Naive thymus-derived CD8-positive, alpha-beta T cell (primary cell): ENCODE results near the gene MNAT1. TPM values are rescaled to one million over a fixed set of nuclear protein-coding genes. Genes with fewer than 3 reads are reported as not detected.
"Not testable (repeated sequence)": the region's sequence is repeated elsewhere in the genome, so short reads cannot be mapped to it uniquely, and the experiment has no call there.

Experiments
- ATAC-seq, 2 donors: fragments of 150-1000 bp; cut with Tn5 transposase in 1 of 2; sonication (Bioruptor Pico), chemical (Tn5 transposase) in 1 of 2; 1 replicate in 1 of 2; 2 replicates in 1 of 2; pipeline ENCODE4 v1.10.0; 2021; ENCODE audit warnings: mild to moderate bottlenecking in 2 of 2, moderate library complexity in 2 of 2
- POLR2A ChIA-PET: fragments of 350-600 bp; sonication (Branson Sonifier 250); formaldehyde crosslinking; loops from one replicate; lab custom pipeline; 2021; ENCODE audit warnings: antibody characterized with exemption; lab: Charles Lee
- DNase-seq, 10 donors: peaks; one replicate each; pipeline versions ENCODE4 v3.0.0 to v3.0.0-alpha.2; 2020 to 2022
- H3K27ac Mint-ChIP-seq, 10 donors: one replicate each; pipeline ENCODE4 v1.8.0; 2020 to 2022; ENCODE audit warnings: mild to moderate bottlenecking in 10 of 10, mixed read lengths in 10 of 10, moderate library complexity in 4 of 10, inconsistent platforms in 1 of 10
- H3K27me3 Mint-ChIP-seq, 5 donors: one replicate each; pipeline ENCODE4 v1.8.0; 2021 to 2022; ENCODE audit warnings: mixed read lengths in 5 of 5
- H3K36me3 Mint-ChIP-seq, 3 donors: one replicate each; pipeline ENCODE4 v1.8.0; 2020 to 2022; ENCODE audit warnings: mixed read lengths in 3 of 3, mild to moderate bottlenecking in 2 of 3, inconsistent platforms in 1 of 3
- H3K4me1 Mint-ChIP-seq, 4 donors: one replicate each; pipeline ENCODE4 v1.8.0; 2021 to 2022; ENCODE audit warnings: mixed read lengths in 4 of 4
- H3K4me3 Mint-ChIP-seq, 10 donors: one replicate each; pipeline ENCODE4 v1.8.0; 2020 to 2022; ENCODE audit warnings: mild to moderate bottlenecking in 10 of 10, mixed read lengths in 10 of 10, moderate library complexity in 6 of 10, inconsistent platforms in 1 of 10
- H3K9me3 Mint-ChIP-seq, 9 donors: one replicate each; pipeline ENCODE4 v1.8.0; 2020 to 2022; ENCODE audit warnings: mixed read lengths in 9 of 9, mild to moderate bottlenecking in 3 of 9, inconsistent platforms in 1 of 9, moderate library complexity in 1 of 9
- polyA plus RNA-seq, 3 donors: library from polyadenylated mRNA; unstranded; fragments of 300-500 nt; fragmentation: Illumina TruSeq; gene quantifications; one replicate each; pipeline ENCODE4 v1.2.3, GENCODE V29; 2021
- total RNA-seq, 8 experiments: library from RNA in 2 of 8; stranded (reverse) in 2 of 8; gene quantifications; one replicate each; pipeline ENCODE4 v1.2.3 and lab custom pipeline; 2021 to 2026

Gene MNAT1
- total and polyA plus RNA-seq, 5 experiments from 2014 or later, result 16.4 to 21.7 (median 19.1) TPM

DNA sequence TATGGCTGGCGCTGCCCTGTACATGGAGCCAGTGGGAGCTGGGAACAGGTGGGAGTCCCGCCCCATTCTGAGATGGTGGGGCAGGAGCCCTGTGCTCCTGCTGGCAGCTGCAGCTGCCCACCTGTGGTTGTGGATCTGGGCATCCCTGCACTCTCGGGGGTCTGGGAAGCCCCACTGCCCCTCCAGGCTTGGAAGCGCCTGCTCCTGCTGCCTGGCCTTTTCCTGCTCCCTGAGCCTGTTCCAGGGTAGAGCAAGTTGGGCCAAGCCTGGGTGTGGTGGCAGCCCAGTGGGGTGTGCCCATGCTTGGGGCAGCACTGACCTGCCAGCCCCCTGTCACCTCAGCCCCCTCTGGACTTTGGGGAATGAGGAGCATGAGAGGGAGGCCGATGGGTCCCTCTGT is 104.0 kb downstream of the MNAT1 start:
- peaks cover 28 to 73% (median 65%) of the 10 kb centered on the region in 3 donors for H3K36me3 Mint-ChIP-seq
- DNase-seq (no peak), ATAC-seq (no peak)
- POLR2A ChIA-PET, result no interaction called here
- peaks cover 0 to 6% (median under 1%) of the 10 kb centered on the region in 4 donors for H3K4me1 Mint-ChIP-seq
- H3K27ac Mint-ChIP-seq, result no peak overlapping the region
- no peak overlapping the region for H3K4me3 Mint-ChIP-seq
- peaks cover 3 to 30% (median 14%) of the 10 kb centered on the region in 9 donors for H3K9me3 Mint-ChIP-seq
- no peaks in the 10 kb centered on the region for H3K27me3 Mint-ChIP-seq

DNA sequence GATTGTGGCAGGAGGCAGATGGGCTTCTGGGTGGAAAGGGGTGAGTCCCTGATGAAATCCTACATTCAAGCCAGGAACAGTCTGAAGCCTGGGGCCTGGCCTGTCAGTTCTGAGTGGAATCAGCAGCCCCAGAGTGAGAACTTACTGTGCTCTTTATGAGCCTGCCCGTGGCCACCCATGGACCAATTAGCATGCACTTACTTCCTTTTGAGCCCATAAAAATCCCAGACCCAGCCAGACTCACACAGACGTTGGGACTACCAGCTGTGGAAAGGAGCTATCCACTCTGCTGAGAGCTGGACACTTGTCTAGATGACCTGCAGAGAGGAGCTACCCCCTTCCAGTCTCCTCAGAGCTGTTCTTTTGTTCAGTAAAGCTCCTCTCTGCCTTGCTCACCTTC is 104.5 kb downstream of the MNAT1 start:
- peaks cover 25 to 71% (median 64%) of the 10 kb centered on the region in 3 donors for H3K36me3 Mint-ChIP-seq
- DNase-seq, result no peak
- POLR2A ChIA-PET, result no interaction called here

DNA sequence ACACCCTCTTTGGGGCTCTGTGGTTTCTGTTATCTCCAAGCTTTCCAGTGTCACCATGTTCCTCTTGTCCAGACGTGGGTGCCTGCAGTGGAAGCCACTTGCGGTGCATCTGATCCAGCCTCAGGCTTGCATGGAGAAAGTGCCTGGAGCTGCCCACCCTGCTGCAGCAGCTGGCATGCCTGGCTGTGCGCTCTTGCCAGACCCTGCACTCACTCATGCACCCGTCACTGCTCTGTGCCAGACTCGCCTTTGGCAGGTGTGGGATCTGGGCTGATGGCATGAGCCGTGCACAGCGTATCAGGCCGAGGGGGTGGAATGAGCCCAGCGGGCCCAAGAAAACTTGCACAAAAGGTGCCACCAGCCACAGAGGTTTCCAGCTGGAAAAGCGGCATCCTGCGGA is 105.1 kb downstream of the MNAT1 start:
- no peak overlapping the region for H3K4me3 Mint-ChIP-seq
- POLR2A ChIA-PET, result no interaction called here
- DNase-seq (no peak), ATAC-seq (no peak)
- H3K4me1 Mint-ChIP-seq, result peaks cover 0 to 8% (median 4%) of the 10 kb centered on the region in 4 donors
- H3K9me3 Mint-ChIP-seq, result peaks cover 3 to 20% (median 11%) of the 10 kb centered on the region in 9 donors
- H3K27ac Mint-ChIP-seq, result no peak overlapping the region
- no peaks in the 10 kb centered on the region for H3K27me3 Mint-ChIP-seq
- peaks cover 21 to 65% (median 59%) of the 10 kb centered on the region in 3 donors for H3K36me3 Mint-ChIP-seq

More for the DNA sequence above, 104.5 kb downstream of the MNAT1 start:
- H3K9me3 Mint-ChIP-seq, result peaks cover 3 to 26% (median 11%) of the 10 kb centered on the region in 9 donors
- peaks cover 0 to 4% (median 2%) of the 10 kb centered on the region in 4 donors for H3K4me1 Mint-ChIP-seq
- no peak overlapping the region for H3K4me3 Mint-ChIP-seq
- no peak for ATAC-seq
- no peak overlapping the region for H3K27ac Mint-ChIP-seq
- no peaks in the 10 kb centered on the region for H3K27me3 Mint-ChIP-seq

DNA sequence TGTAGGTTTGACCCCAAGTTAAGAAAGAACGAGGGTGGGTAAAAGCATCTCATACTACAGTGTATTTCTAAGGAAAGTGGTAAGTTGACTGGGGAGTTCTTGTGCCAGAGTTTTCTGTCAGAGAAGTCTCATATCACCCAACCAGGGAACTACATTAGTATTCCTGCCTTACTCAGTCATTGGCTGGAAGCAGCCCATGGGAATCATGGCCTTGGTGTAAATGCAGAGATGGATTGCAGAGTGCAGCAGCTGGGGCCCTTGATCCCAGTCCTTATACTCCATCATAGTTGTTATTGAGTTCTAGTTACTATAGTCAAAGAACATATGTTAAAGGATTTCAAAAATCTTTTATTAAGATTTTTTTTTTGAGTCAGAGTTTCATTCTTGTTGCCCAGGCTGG is 105.8 kb downstream of the MNAT1 start:
- H3K4me1 Mint-ChIP-seq, result peaks cover 0 to 10% (median 5%) of the 10 kb centered on the region in 4 donors
- ATAC-seq (no peak), DNase-seq (no peak)
- no peaks in the 10 kb centered on the region for H3K27me3 Mint-ChIP-seq
- peaks cover 0 to 14% (median 10%) of the 10 kb centered on the region in 9 donors for H3K9me3 Mint-ChIP-seq
- H3K27ac Mint-ChIP-seq, result no peak overlapping the region
- no peak overlapping the region for H3K4me3 Mint-ChIP-seq
- POLR2A ChIA-PET, result no interaction called here
- peaks cover 16 to 60% (median 54%) of the 10 kb centered on the region in 3 donors for H3K36me3 Mint-ChIP-seq

DNA sequence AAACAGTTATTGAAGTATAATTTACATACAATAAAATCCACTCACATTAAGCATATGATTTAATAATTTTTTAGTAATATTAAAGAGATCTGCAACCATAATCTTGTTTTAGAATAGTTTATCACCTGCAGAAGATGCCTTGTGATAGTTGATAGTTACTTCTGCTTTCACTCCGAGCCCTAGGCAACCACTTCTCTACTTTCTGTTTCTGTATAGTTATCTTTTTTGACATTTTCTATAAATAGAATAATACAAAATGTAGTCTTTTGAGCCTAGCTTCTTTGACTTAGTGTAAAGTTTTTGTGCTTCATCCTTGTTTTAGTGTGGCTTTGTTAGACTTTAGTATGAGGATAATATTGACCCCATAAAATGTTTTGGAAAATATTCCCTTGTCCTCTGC is 111.0 kb downstream of the MNAT1 start:
- ATAC-seq (no peak), DNase-seq (no peak)
- Mint-ChIP-seq H3K27me3 (no peaks in the 10 kb centered on the region), H3K4me1 (peaks cover 0 to 17% (median 5%) of the 10 kb centered on the region in 4 donors), H3K36me3 (peaks cover 33 to 62% (median 49%) of the 10 kb centered on the region in 3 donors), H3K4me3 (no peak overlapping the region), H3K9me3 (peaks cover 0 to 32% (median 19%) of the 10 kb centered on the region in 9 donors), H3K27ac (no peak overlapping the region)
- POLR2A ChIA-PET, result no interaction called here

DNA sequence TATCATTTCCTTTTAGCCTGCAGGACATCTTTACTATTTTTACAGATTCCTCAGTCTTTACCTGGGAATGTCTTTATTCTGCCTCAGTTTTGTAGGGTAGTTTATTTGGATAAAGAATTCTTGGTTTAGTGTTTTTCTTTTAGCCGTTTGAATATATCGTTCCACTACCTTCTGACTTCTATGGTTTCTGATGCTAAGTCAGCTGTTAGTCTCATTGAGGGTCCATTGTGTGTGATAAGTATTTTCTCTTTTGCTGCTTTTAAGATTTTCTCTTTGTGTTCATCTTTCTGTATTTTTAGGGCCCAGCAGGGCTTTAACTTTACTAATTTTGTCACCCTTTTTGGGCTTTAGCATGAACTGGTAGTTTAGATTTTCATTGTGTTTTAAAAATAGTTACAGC is 113.5 kb downstream of the MNAT1 start:
- POLR2A ChIA-PET, result no interaction called here
- H3K9me3 Mint-ChIP-seq, result peaks cover 7 to 49% (median 27%) of the 10 kb centered on the region in 9 donors
- H3K4me3 Mint-ChIP-seq, result no peak overlapping the region
- H3K36me3 Mint-ChIP-seq, result peaks cover 48 to 73% (median 59%) of the 10 kb centered on the region in 3 donors
- ATAC-seq, result no peak
- H3K4me1 Mint-ChIP-seq, result peaks cover 0 to 17% (median 5%) of the 10 kb centered on the region in 4 donors
- no peak for DNase-seq
- H3K27ac Mint-ChIP-seq, result no peak overlapping the region
- no peaks in the 10 kb centered on the region for H3K27me3 Mint-ChIP-seq

DNA sequence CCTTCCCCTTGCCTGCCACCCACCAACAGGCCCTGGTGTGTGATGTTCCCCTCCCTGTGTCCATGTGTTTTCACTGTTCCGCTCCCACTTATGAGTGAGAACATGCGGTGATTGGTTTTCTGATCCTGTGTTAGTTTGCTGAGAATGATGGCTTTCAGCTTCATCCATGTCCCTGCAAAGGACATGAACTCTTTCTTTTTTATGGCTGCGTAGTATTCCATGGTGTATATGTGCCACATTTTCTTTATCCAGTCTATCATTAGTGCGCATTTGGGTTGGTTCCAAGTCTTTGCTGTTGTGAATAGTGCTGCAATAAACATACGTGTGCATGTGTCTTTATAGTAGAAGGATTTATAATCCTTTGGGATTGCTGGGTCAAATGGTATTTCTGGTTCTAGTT is 117.1 kb downstream of the MNAT1 start:
- POLR2A ChIA-PET, result not testable (repeated sequence)

DNA sequence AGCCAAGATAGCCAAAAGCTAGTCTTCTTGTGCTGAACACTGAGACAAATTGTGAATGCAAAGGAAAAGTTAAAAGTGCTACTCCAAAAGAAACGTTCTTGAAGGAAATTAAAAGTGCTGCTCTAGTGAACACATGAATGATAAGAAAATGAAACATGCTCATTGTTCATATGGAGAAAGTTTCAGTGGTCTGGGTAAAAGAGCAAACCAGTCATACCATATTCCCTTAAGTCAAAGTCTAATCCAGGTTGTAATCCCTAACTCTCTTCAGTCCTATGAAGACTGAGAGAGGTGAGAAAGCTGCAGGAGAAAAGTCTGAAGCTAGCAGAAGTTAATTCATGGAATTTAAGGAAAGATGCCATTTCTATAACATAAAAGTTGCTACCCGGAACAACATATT is 121.5 kb downstream of the MNAT1 start:
- ATAC-seq (no peak), DNase-seq (no peak)
- no peak overlapping the region for H3K27ac Mint-ChIP-seq
- no peak overlapping the region for H3K4me3 Mint-ChIP-seq
- no peaks in the 10 kb centered on the region for H3K27me3 Mint-ChIP-seq
- POLR2A ChIA-PET, result no interaction called here
- peaks cover 24 to 64% (median 55%) of the 10 kb centered on the region in 3 donors for H3K36me3 Mint-ChIP-seq
- H3K4me1 Mint-ChIP-seq, result no peaks in the 10 kb centered on the region
- H3K9me3 Mint-ChIP-seq, result peaks cover 0 to 30% (median 15%) of the 10 kb centered on the region in 9 donors

More for the DNA sequence above, 117.1 kb downstream of the MNAT1 start:
- not testable (repeated sequence) for H3K4me3 Mint-ChIP-seq, DNase-seq, H3K27me3 Mint-ChIP-seq, H3K4me1 Mint-ChIP-seq, ATAC-seq, H3K27ac Mint-ChIP-seq
- Mint-ChIP-seq H3K9me3 (peaks cover 9 to 52% (median 26%) of the 10 kb centered on the region in 9 donors), H3K36me3 (peaks cover 51 to 89% (median 69%) of the 10 kb centered on the region in 3 donors)

DNA sequence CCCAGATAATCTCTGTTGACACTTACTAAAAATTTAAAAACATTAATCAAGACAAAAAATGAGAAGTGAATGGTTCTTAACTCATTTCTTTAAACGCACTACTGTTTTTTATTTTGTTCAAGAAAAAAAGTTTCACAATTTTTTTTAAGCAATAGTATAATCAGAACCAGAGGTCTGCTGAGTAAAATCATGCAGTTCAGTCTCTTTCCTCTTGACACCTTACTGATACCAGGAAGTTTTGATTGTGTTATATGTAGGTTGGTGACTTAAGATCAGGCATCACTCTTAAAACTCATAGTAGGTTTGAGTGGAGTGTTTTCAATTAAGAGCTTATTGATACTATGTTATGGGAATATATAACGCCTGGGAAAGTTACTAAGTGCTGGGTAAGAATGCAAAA is 125.0 kb downstream of the MNAT1 start:
- peaks cover 0 to 18% (median 8%) of the 10 kb centered on the region in 9 donors for H3K9me3 Mint-ChIP-seq
- ATAC-seq, result no peak
- no peak overlapping the region for H3K27ac Mint-ChIP-seq
- POLR2A ChIA-PET, result no interaction called here
- H3K36me3 Mint-ChIP-seq, result peaks cover 16 to 32% (median 32%) of the 10 kb centered on the region in 3 donors
- no peak overlapping the region for H3K4me3 Mint-ChIP-seq
- no peak for DNase-seq
- no peaks in the 10 kb centered on the region for H3K27me3 Mint-ChIP-seq
- H3K4me1 Mint-ChIP-seq, result peaks cover 0 to under 1% (median under 1%) of the 10 kb centered on the region in 4 donors

DNA sequence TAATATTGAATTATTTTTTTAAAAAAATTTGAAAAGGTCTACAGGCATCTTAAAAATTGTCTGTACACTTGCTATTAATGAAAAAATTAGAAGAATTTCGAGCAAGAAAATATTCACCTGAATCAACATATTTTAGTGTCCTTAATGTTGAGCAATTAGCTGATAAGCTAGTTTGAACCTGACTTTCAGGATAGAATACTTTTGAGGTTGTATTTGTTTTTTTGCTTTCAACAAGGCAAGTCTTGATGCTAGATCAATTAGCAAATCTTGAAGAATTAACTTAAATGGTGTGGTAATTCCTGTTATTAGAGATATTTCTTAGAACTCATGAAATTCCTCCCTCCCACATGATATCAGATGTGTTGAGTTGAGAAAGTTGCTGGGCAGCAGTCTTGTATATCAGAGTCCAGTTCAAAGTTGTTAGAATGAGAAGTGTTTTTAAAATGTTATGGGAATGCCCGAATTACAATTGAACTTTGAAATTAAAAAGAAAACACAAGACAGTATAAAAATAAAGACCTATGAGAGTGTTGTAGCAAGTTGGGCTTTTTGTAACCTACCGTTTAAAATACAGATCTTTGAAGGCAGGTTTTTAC is 127.1 kb downstream of the MNAT1 start:
- Mint-ChIP-seq H3K4me1 (peaks cover 0 to 4% (median 1%) of the 10 kb centered on the region in 4 donors), H3K4me3 (no peak overlapping the region), H3K36me3 (peaks cover 7 to 23% (median 17%) of the 10 kb centered on the region in 3 donors), H3K27ac (no peak overlapping the region), H3K9me3 (peaks cover 0 to 12% (median 5%) of the 10 kb centered on the region in 9 donors), H3K27me3 (no peaks in the 10 kb centered on the region)
- no peak for DNase-seq
- no peak for ATAC-seq
- POLR2A ChIA-PET, result no interaction called here

DNA sequence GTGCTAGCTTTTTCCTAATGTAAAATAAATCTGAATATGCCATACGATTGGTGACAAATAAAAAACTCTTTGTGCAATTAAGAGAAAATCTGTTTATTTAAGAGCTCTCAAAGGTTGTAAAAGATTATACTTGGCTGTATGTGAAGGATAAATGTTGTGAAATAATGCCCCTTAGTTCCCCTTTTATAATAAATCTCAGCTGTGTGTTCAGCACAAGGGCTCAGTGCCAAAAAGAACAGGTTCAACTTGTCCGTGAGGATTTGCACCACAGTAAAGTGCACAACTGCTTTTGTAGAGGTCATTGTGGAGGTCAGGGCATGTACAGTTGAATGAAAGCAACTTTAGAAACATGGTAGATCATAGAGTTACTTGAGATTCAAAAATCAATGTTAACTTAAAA is 127.7 kb downstream of the MNAT1 start:
- POLR2A ChIA-PET, result no interaction called here
- Mint-ChIP-seq H3K9me3 (peaks cover 0 to 8% (median 2%) of the 10 kb centered on the region in 9 donors), H3K36me3 (peaks cover 1 to 17% (median 12%) of the 10 kb centered on the region in 3 donors), H3K27ac (no peak overlapping the region), H3K4me1 (peaks cover 0 to 4% (median 1%) of the 10 kb centered on the region in 4 donors), H3K27me3 (no peaks in the 10 kb centered on the region), H3K4me3 (no peak overlapping the region)
- ATAC-seq (no peak), DNase-seq (no peak)

DNA sequence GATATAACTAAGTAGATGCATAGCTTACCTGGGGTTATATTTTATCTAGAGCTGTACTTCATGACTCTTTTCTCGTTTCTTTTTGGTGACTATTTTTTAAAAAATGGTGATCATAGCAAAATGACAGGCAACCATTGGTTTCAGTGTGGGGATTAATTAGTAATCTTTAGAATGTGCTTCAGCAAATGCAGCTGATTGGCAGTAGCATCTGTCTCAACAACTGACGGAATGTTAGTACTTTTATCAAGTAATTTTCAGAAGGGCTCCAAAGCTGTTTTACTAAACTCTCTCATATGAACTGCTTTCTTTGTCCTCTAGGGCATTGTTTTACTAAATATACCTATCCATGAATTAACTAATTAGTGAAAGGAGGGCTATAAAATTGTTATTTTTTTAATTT is 128.7 kb downstream of the MNAT1 start:
- H3K36me3 Mint-ChIP-seq, result peaks cover 0 to 11% (median 4%) of the 10 kb centered on the region in 3 donors
- DNase-seq (no peak), ATAC-seq (no peak)
- POLR2A ChIA-PET, result no interaction called here
- peaks cover 0 to 4% (median 2%) of the 10 kb centered on the region in 4 donors for H3K4me1 Mint-ChIP-seq
- H3K27me3 Mint-ChIP-seq, result no peaks in the 10 kb centered on the region
- no peak overlapping the region for H3K4me3 Mint-ChIP-seq
- H3K27ac Mint-ChIP-seq, result no peak overlapping the region
- no peaks in the 10 kb centered on the region for H3K9me3 Mint-ChIP-seq

DNA sequence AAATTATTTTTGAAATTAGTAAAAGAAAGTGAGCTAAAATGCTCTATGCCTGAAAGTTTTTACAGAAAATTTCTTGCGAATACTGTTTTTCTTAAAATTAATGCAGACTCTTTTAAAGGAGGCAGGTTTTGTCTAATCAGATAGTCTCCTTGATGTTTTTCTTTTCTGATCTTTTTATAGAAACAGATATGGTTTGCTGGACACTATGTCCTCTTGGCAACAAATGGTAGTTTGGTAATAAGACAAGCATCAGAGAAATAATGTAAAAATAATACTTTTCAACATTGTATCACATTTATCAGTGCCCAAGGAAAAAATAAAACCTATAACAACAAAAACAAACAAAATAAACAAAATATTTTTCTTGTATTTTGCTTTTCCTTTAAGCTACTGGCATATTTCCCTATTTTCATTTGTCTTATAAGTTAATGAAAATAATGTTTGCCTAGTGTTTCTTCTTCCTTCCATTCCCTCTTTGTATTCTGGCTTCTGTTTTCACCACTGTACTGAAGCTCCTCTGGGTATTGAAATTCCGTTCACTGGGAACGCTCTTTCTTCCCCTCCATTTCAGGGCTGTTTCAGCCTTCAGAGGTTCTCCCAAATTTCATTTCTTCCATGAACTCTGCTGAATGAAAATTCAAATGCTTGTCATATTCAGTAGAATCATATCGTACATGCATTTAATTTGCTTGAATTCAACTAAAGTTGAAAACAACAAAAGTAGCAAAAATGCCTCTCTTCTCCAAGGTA is 131.0 kb downstream of the MNAT1 start:
- no peak overlapping the region for H3K27ac Mint-ChIP-seq
- H3K4me1 Mint-ChIP-seq, result peaks cover 0 to 4% (median 2%) of the 10 kb centered on the region in 4 donors
- peaks cover 0 to 5% (median 0%) of the 10 kb centered on the region in 3 donors for H3K36me3 Mint-ChIP-seq
- no peak for DNase-seq
- no peak overlapping the region for H3K4me3 Mint-ChIP-seq
- no peaks in the 10 kb centered on the region for H3K27me3 Mint-ChIP-seq
- no peaks in the 10 kb centered on the region for H3K9me3 Mint-ChIP-seq
- POLR2A ChIA-PET, result no interaction called here
- no peak for ATAC-seq
